Astrocyte (in vitro differentiated cells and primary cell): ENCODE data around the gene SLAMF8.

Experiments used
- EZH2 ChIP-seq: IDR thresholded peaks from 2 replicates; pipeline ENCODE4 v1.6.1; 2012; ENCODE audit warnings: mild to moderate bottlenecking, low read length, inconsistent platforms; ENCODE audit not compliant: insufficient read depth
- TF ChIP-seq, protein P1 (sequence below): IDR thresholded peaks from 2 replicates; pipeline ENCODE4 v1.5.1; 2011; ENCODE audit warnings: low read depth, mild to moderate bottlenecking, inconsistent platforms, low read length, moderate library complexity; ENCODE audit not compliant: insufficient read depth

DNA sequence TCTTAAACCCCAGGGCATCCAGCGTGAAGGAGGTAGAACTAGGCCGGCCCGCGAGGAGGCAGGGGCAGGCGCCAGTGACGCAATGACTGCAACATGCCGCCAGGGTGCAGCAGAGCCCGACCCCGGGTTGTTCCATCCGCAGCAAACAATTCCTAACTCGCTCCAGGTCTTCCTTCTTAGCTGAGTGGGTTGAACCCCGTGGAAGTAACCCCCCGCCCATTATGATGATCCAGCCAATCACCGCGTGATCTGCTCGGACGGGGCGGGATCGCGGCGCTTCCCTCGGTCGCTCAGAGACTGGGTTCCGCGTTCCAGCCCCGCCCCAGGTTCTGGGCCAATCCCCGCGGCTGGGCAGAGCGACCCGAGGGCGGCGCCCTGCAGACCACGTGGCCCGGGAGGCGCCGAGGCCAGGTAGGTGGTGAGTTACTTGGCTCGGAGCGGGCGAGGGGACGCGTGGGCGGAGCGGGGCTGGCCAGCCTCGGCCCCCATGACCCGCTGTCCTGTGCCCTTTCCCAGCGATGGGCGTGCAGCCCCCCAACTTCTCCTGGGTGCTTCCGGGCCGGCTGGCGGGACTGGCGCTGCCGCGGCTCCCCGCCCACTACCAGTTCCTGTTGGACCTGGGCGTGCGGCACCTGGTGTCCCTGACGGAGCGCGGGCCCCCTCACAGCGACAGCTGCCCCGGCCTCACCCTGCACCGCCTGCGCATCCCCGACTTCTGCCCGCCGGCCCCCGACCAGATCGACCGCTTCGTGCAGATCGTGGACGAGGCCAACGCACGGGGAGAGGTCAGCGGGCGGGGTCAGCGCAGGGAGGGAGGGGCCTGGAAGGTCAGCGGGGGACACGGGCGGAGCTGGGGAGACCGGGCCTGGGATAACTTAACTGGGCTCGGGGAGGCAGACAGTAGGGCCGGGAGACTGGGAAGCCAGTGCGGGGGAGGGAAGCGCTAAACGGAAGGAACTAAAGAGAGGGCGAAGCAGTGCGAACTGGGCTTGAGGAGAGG is 45.8 kb upstream of the SLAMF8 start, which contains the start of gene DUSP23:
- TF ChIP-seq, protein P1, sequence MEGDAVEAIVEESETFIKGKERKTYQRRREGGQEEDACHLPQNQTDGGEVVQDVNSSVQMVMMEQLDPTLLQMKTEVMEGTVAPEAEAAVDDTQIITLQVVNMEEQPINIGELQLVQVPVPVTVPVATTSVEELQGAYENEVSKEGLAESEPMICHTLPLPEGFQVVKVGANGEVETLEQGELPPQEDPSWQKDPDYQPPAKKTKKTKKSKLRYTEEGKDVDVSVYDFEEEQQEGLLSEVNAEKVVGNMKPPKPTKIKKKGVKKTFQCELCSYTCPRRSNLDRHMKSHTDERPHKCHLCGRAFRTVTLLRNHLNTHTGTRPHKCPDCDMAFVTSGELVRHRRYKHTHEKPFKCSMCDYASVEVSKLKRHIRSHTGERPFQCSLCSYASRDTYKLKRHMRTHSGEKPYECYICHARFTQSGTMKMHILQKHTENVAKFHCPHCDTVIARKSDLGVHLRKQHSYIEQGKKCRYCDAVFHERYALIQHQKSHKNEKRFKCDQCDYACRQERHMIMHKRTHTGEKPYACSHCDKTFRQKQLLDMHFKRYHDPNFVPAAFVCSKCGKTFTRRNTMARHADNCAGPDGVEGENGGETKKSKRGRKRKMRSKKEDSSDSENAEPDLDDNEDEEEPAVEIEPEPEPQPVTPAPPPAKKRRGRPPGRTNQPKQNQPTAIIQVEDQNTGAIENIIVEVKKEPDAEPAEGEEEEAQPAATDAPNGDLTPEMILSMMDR: peak; percentile 85
- TF ChIP-seq EZH2: no peak
